Small intestine (tissue), 7 donors: ENCODE results near the gene MXRA7. TPM values are rescaled to one million over a fixed set of nuclear protein-coding genes. Genes with fewer than 3 reads are reported as not detected.
"Not testable (repeated sequence)": the region's sequence is repeated elsewhere in the genome, so short reads cannot be mapped to it uniquely, and the experiment has no call there.

Experiments used
- DNase-seq, 2 donors: peaks; one replicate each; pipeline versions ENCODE4 v3.0.0 to v3.0.0-alpha.2; 2013
- FAIRE-seq: peaks from 2 replicates; lab custom pipeline; 2012; peaks lifted over from hg19 to GRCh38; lab: Jason Lieb, UNC
- H3K27ac ChIP-seq, 3 donors: one replicate each; pipeline ENCODE4 v1.5.1; 2013; ENCODE audit warnings: low read length in 2 of 3, mild to moderate bottlenecking in 2 of 3, control low read depth in 1 of 3, inconsistent platforms in 1 of 3, low read depth in 1 of 3, moderate library complexity in 1 of 3
- H3K27me3 ChIP-seq, 3 donors: one replicate each; pipeline ENCODE4 v1.6.1; 2013; ENCODE audit warnings: low read length in 3 of 3, inconsistent platforms in 1 of 3; ENCODE audit not compliant: control insufficient read depth in 3 of 3, insufficient read depth in 3 of 3
- H3K36me3 ChIP-seq, 3 donors: one replicate each; pipeline ENCODE4 v1.6.1; 2013; ENCODE audit warnings: low read length in 3 of 3, inconsistent platforms in 1 of 3, low read depth in 1 of 3, mild to moderate bottlenecking in 1 of 3, moderate library complexity in 1 of 3; ENCODE audit not compliant: control insufficient read depth in 3 of 3, insufficient read depth in 2 of 3
- H3K4me1 ChIP-seq, 3 donors: one replicate each; pipeline ENCODE4 v1.6.1; 2013; ENCODE audit warnings: low read length in 2 of 3, inconsistent platforms in 1 of 3, low read depth in 1 of 3, mild to moderate bottlenecking in 1 of 3, moderate library complexity in 1 of 3; ENCODE audit not compliant: control insufficient read depth in 3 of 3, insufficient read depth in 2 of 3
- H3K4me3 ChIP-seq, 3 donors: one replicate each; pipeline ENCODE4 v1.5.1; 2013; ENCODE audit warnings: low read length in 3 of 3, control low read depth in 1 of 3, inconsistent platforms in 1 of 3, low read depth in 1 of 3, mild to moderate bottlenecking in 1 of 3, moderate library complexity in 1 of 3
- H3K9me3 ChIP-seq, 2 donors: one replicate each; pipeline ENCODE4 v1.6.1; 2013; ENCODE audit warnings: low read depth in 1 of 2, low read length in 1 of 2; ENCODE audit not compliant: control insufficient read depth in 2 of 2, insufficient read depth in 1 of 2
- WGBS, 3 donors: extraction: QIAGEN DNeasy Blood & Tissue Kit; methylation state at CpG; one replicate each; pipeline ENCODE4 v1.1.7; 2013; 5-methylcytosine and 5-hydroxymethylcytosine counted together
- polyA plus RNA-seq, 4 donors: library from polyadenylated mRNA; stranded (reverse) in 3 of 4; unstranded in 1 of 4; fragments of 200-250 nt in 3 of 4; fragments of 120-200 nt in 1 of 4; gene quantifications; one replicate each; pipeline versions ENCODE4 v1.2.1 to v1.2.3, GENCODE V29; 2013
- donor health status: healthy with polysubstance abuse.
- donor health status: control.
- donor health status: control.
- donor health status: Bipolar disorder and iron deficiency.
- donor health status: healthy.

Gene MXRA7
- polyA plus RNA-seq, 4 donors = 3.1 to 40.1 (median 23.8) TPM

DNA sequence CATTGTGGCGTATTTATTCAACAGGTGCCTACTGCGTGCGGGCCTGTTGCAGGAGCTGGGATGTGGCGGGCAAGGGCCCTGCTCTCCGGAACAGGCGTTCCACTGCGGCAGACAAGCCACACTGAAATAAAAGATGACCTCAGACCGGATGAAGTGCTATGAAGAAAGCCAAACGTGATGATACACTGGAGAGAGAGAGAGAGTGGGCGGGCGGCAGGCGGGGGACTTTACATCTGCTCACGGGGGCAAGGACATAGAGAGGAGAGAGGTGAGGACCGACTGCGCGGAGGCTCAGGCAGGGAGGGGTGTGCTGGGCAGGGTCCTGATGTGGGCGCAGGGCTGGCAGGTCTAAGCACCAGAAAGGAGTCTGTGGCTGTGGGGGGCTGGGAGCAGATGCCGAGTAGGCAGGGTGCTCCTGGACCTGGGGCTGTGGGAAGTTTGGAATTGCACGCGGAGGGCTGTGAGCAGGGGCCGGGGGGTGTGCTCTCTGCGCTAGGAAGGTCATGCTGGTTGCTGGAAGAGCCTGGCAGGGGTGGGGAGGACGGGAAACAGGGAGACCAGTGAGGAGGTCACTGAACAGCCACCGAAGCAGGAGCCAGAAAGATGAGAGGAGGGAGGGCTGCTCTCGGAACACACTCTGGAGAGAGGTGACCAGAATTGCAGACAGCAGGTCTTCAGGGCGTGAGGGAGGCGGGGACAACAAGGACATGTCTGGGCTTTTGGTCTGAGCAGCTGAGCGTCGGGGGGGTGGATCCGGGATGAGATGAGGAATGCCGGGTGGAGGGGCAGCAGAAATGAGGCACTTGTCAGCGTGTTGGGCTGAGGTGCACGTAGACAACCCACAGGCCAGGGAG, 9.9 kb downstream of the MXRA7 start:
- no peak overlapping the region for H3K4me3 ChIP-seq
- WGBS, 3 donors = 55 to 69% (median 66%) methylated on average over 32 to 33 of the region's 33 CpGs
- FAIRE-seq = no peak

DNA sequence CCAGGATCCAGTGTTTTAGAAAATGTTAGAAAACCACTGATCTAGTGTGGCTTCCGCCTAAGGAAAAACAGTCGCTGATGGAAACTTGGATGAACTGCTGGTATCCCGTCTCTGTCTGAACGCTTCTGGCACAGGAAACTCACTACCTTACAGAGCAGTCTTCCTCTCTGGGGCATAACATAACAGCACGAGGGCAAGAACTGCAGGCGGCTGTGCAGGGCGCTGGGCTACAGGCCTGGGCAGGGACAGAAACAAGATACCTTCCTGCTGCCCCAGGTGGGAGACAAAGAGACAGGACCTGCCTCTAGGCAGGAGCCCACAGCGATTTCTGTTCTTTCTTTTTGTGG, 10.5 kb downstream of the MXRA7 start:
- Histone ChIP-seq H3K4me1 (peaks cover 0 to 31% (median 0%) of the 10 kb centered on the region in 3 donors), H3K27ac (peak overlapping the region; percentile 44 to 84 (median 79)), H3K4me3 (no peak overlapping the region), H3K9me3 (no peaks in the 10 kb centered on the region), H3K27me3 (no peaks in the 10 kb centered on the region), H3K36me3 (peaks cover 0 to 4% (median 0%) of the 10 kb centered on the region in 3 donors)
- 61 to 94% (median 73%) methylated on average over 8 of the region's 8 CpGs for WGBS, 3 donors
- FAIRE-seq (no peak), DNase-seq (no peak)

More for the DNA sequence above, 9.9 kb downstream of the MXRA7 start:
- peaks cover 0 to 4% (median 0%) of the 10 kb centered on the region in 3 donors for H3K36me3 ChIP-seq
- H3K27ac ChIP-seq = peak overlapping the region; percentile 44 to 84 (median 79)
- DNase-seq = peak in 1 of 2 donors; percentile 28
- H3K9me3 ChIP-seq = no peaks in the 10 kb centered on the region
- no peaks in the 10 kb centered on the region for H3K27me3 ChIP-seq
- H3K4me1 ChIP-seq = peaks cover 0 to 31% (median 0%) of the 10 kb centered on the region in 3 donors

- not testable (repeated sequence) for H3K36me3 ChIP-seq, FAIRE-seq, H3K9me3 ChIP-seq, DNase-seq, H3K4me3 ChIP-seq, H3K27me3 ChIP-seq
- H3K4me1 ChIP-seq = peaks cover 0 to 31% (median 0%) of the 10 kb centered on the region in 3 donors
- H3K27ac ChIP-seq = peak overlapping the region in 1 of 3 donors; percentile 21
- WGBS, 3 donors = 91 to 93% (median 92%) methylated on average over 7 of the region's 7 CpGs
Measured at GRCh38 chr17:76698466-76698977, 12.2 kb downstream of the MXRA7 start.

GRCh38 chr17:76697702-76698465, 12.9 kb downstream of the MXRA7 start:
- H3K4me3 ChIP-seq = no peak overlapping the region
- peak overlapping the region in 2 of 3 donors; percentile 2 to 21 for H3K27ac ChIP-seq
- H3K4me1 ChIP-seq = peaks cover 0 to 31% (median 0%) of the 10 kb centered on the region in 3 donors
- H3K9me3 ChIP-seq = no peaks in the 10 kb centered on the region
- 61 to 73% (median 68%) methylated on average over 16 to 17 of the region's 17 CpGs for WGBS, 3 donors
- no peak for FAIRE-seq
- peak in 1 of 2 donors; percentile 64 for DNase-seq
- H3K27me3 ChIP-seq = no peaks in the 10 kb centered on the region
- peaks cover 0 to 4% (median 0%) of the 10 kb centered on the region in 3 donors for H3K36me3 ChIP-seq

GRCh38 chr17:76696763-76697701, 13.7 kb downstream of the MXRA7 start:
- Histone ChIP-seq H3K27ac (peak overlapping the region in 2 of 3 donors; percentile 10 to 55), H3K9me3 (no peaks in the 10 kb centered on the region), H3K36me3 (peaks cover 0 to 4% (median 0%) of the 10 kb centered on the region in 3 donors), H3K4me1 (peaks cover 0 to 30% (median 0%) of the 10 kb centered on the region in 3 donors), H3K27me3 (no peaks in the 10 kb centered on the region), H3K4me3 (no peak overlapping the region)
- 74 to 81% (median 75%) methylated on average over 22 to 25 of the region's 25 CpGs for WGBS, 3 donors
- FAIRE-seq = no peak
- no peak for DNase-seq

GRCh38 chr17:76695059-76695831, 15.5 kb downstream of the MXRA7 start:
- FAIRE-seq (no peak), DNase-seq (no peak)
- 53 to 74% (median 61%) methylated on average over 16 of the region's 16 CpGs for WGBS, 3 donors
- Histone ChIP-seq H3K4me3 (peak overlapping the region in 1 of 3 donors; percentile 16), H3K4me1 (peaks cover 0 to 17% (median 0%) of the 10 kb centered on the region in 3 donors), H3K9me3 (no peaks in the 10 kb centered on the region), H3K36me3 (peaks cover 0 to 4% (median 0%) of the 10 kb centered on the region in 3 donors), H3K27ac (no peak overlapping the region), H3K27me3 (no peaks in the 10 kb centered on the region)
